ENCODE data around the gene SEPTIN8.
A peak's percentile ranks its signal among the peaks of the same experiment; 100 is the strongest.

SEPTIN8 gene

DNA sequence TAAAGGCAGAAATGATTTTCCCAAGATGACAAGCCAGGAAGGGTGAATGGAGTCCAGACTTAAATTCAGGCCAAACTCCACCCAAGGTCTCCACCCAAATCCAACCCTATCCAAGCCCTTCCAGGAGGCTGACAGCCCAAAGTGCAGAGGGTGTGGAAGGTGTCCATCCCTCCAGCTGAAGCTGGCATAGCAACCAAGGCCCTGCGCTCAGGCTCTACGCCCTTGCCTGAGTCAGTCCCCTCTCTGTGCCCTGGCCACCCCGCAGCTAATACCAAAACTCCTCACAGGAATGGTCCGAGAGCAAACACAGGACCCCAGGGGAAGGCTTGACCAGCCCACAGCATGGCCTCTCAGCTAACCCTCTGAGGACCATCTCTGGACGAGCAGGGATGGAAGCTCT lies 2.1 kb downstream of the SEPTIN8 start:
- no peak for DNase-seq (ENCODE audit: low read depth)
- no peak for TF ChIP-seq CTCF (conservative IDR thresholded peaks at IDR 0.05; ENCODE audit: low read length)
- no peak overlapping the region; the same call in 1 of the 2 replicates for H3K4me3 ChIP-seq (ENCODE audit: low read length)

- no peak overlapping the region for H3K4me3 ChIP-seq (ENCODE audit: low read length)
- DNase-seq (ENCODE audit: low read depth), result no peak
- no peak for TF ChIP-seq CTCF (conservative IDR thresholded peaks at IDR 0.05; ENCODE audit: low read length)
Measured at GRCh38 chr5:132774406-132774805, 2.6 kb downstream of the SEPTIN8 start.

- no peak for DNase-seq (ENCODE audit: low read depth)
- H3K4me3 ChIP-seq (ENCODE audit: low read length), result no peak overlapping the region
- TF ChIP-seq CTCF (conservative IDR thresholded peaks at IDR 0.05; ENCODE audit: low read length), result no peak
Measured at GRCh38 chr5:132773601-132774355, 3.3 kb downstream of the SEPTIN8 start.

DNA sequence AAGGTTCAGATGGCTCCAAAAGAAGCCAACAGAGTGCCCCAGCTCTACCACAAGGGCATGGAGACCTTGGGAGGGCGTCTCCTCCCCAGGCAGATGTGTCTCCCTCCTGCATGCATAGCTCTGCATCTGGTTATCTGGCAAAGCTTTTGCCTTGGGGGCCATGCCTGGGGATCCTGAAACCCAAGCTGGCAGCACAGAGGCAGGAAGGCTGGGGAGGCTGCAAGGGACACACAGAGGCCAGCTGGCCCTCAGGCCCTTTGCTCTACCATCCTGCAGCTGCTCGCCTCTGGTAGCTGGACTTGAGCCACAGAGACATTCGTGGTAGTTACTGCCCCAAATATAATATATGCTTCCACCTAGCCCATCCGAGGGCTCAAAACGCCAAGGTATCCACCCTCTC lies 3.9 kb downstream of the SEPTIN8 start:
- DNase-seq (ENCODE audit: low read depth), result no peak
- H3K4me3 ChIP-seq (ENCODE audit: low read length), result no peak overlapping the region
- TF ChIP-seq CTCF (conservative IDR thresholded peaks at IDR 0.05; ENCODE audit: low read length), result no peak

- no peak overlapping the region for H3K4me3 ChIP-seq (ENCODE audit: low read length)
- TF ChIP-seq CTCF (conservative IDR thresholded peaks at IDR 0.05; ENCODE audit: low read length), result no peak
- DNase-seq (ENCODE audit: low read depth), result peak; percentile 41
Measured at GRCh38 chr5:132772291-132773070, 4.6 kb downstream of the SEPTIN8 start.

DNA sequence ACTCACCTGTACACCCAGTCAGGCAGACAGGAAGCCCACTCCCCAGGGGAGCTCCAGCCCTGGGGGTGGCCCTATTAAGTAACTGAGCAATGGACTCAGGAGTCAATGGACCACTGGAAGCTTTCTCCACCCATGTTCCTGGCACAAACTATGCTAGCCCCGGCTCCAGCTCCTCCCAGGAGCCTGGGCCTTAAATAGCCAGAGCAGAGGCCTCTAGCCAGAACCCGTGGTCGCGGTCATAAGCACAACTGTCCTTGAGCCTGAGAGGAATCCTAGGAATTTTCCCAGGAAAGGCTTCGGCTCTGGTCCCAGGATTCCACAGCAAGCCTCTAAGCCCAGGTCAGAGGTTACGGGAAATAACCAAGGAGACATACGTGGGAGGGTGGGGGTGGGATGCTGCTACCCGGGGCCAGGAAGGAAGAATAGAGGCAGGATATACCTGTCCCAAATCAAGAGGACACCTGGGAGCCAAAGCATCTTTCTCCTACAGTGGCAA lies 5.5 kb downstream of the SEPTIN8 start:
- peak; percentile 91 for DNase-seq (ENCODE audit: low read depth)
- no peak overlapping the region for H3K4me3 ChIP-seq (ENCODE audit: low read length)
- TF ChIP-seq CTCF (conservative IDR thresholded peaks at IDR 0.05; ENCODE audit: low read length), result no peak
